GM12864 (cell line): ENCODE data around the gene HDAC10.
"Not testable (repeated sequence)": the region's sequence is repeated elsewhere in the genome, so short reads cannot be mapped to it uniquely, and the experiment has no call there.

ENCODE experiments used
- DNase-seq: peaks from one replicate; pipeline ENCODE4 v3.0.0-alpha.2; 2011; ENCODE audit warnings: low read depth
- H3K4me3 ChIP-seq: 2 replicates; pipeline ENCODE4 v1.5.1; 2011; ENCODE audit warnings: mild to moderate bottlenecking, low read depth, low read length, control low read depth
- CTCF ChIP-seq: IDR thresholded peaks from 2 replicates; pipeline ENCODE4 v1.5.1; 2011; ENCODE audit warnings: low read depth, mild to moderate bottlenecking, moderate library complexity, low read length, control low read depth, inconsistent platforms; ENCODE audit errors: missing control alignments

HDAC10 gene

GRCh38 chr22:50274771-50275170, 23.7 kb upstream of the HDAC10 start:
- no peak overlapping the region for H3K4me3 ChIP-seq
- DNase-seq = no peak
- no peak for TF ChIP-seq CTCF

- no peak for DNase-seq
- peak; percentile 48 for TF ChIP-seq CTCF
- no peak overlapping the region for H3K4me3 ChIP-seq
Measured at GRCh38 chr22:50274311-50274710, 23.2 kb upstream of the HDAC10 start.

GRCh38 chr22:50273781-50274180, 22.7 kb upstream of the HDAC10 start:
- H3K4me3 ChIP-seq, DNase-seq: not testable (repeated sequence)

GRCh38 chr22:50273352-50273751, 22.3 kb upstream of the HDAC10 start:
- not testable (repeated sequence) for H3K4me3 ChIP-seq, DNase-seq

- TF ChIP-seq CTCF = no peak
- H3K4me3 ChIP-seq = no peak overlapping the region
- no peak for DNase-seq
Measured at GRCh38 chr22:50272044-50272802, 21.2 kb upstream of the HDAC10 start.

GRCh38 chr22:50271519-50271970, 20.5 kb upstream of the HDAC10 start:
- TF ChIP-seq CTCF = peak; percentile 33
- DNase-seq = no peak
- peak overlapping the region; percentile 22 for H3K4me3 ChIP-seq

- TF ChIP-seq CTCF = no peak
- peak overlapping the region; percentile 58 for H3K4me3 ChIP-seq
- no peak for DNase-seq
Measured at GRCh38 chr22:50270666-50271394, 19.8 kb upstream of the HDAC10 start.
